ENCODE data around the gene KAT6B.

The KAT6B gene

GRCh38 chr10:75016325-75016724 is 189.9 kb downstream of the KAT6B start:
- no peak for DNase-seq (ENCODE audit: low spot score)

- DNase-seq (ENCODE audit: low spot score) = no peak
These were observed 191.9 kb downstream of the KAT6B start for GRCh38 chr10:75018251-75018650.

GRCh38 chr10:75018686-75019307 is 192.4 kb downstream of the KAT6B start:
- DNase-seq (ENCODE audit: low spot score) = no peak

- DNase-seq (ENCODE audit: low spot score) = no peak
These were observed 193.0 kb downstream of the KAT6B start for GRCh38 chr10:75019370-75019769.

GRCh38 chr10:75020168-75020567 is 193.8 kb downstream of the KAT6B start:
- no peak for DNase-seq (ENCODE audit: low spot score)

GRCh38 chr10:75021379-75022249 is 195.2 kb downstream of the KAT6B start:
- no peak for DNase-seq (ENCODE audit: low spot score)

GRCh38 chr10:75023074-75023473 is 196.7 kb downstream of the KAT6B start:
- no peak for DNase-seq (ENCODE audit: low spot score)

- DNase-seq (ENCODE audit: low spot score) = no peak
These were observed 198.6 kb downstream of the KAT6B start for GRCh38 chr10:75024971-75025523.

GRCh38 chr10:75028049-75028448 is 201.6 kb downstream of the KAT6B start:
- no peak for DNase-seq (ENCODE audit: low spot score)

GRCh38 chr10:75028748-75029147 is 202.3 kb downstream of the KAT6B start:
- DNase-seq (ENCODE audit: low spot score) = no peak

GRCh38 chr10:75029420-75029819 is 203.0 kb downstream of the KAT6B start:
- no peak for DNase-seq (ENCODE audit: low spot score)

- no peak for DNase-seq (ENCODE audit: low spot score)
These were observed 203.5 kb downstream of the KAT6B start for GRCh38 chr10:75029857-75030256.

GRCh38 chr10:75030371-75030770 is 204.0 kb downstream of the KAT6B start:
- no peak for DNase-seq (ENCODE audit: low spot score)

GRCh38 chr10:75032119-75032518 is 205.7 kb downstream of the KAT6B start:
- DNase-seq (ENCODE audit: low spot score) = no peak

- DNase-seq (ENCODE audit: low spot score) = no peak
These were observed 206.4 kb downstream of the KAT6B start for GRCh38 chr10:75032813-75033212.

GRCh38 chr10:75033399-75034130 is 207.2 kb downstream of the KAT6B start:
- no peak for DNase-seq (ENCODE audit: low spot score)

GRCh38 chr10:75034131-75034512 is 207.7 kb downstream of the KAT6B start:
- no peak for DNase-seq (ENCODE audit: low spot score)

GRCh38 chr10:75034714-75035258 is 208.4 kb downstream of the KAT6B start:
- no peak for DNase-seq (ENCODE audit: low spot score)

- DNase-seq (ENCODE audit: low spot score) = peak; percentile 73
These were observed 209.7 kb downstream of the KAT6B start for GRCh38 chr10:75035975-75036708.

- no peak for DNase-seq (ENCODE audit: low spot score)
These were observed 211.1 kb downstream of the KAT6B start for GRCh38 chr10:75037171-75038153.
